ENCODE data around the gene IFNAR2.

- TF ChIP-seq POLR2A (IDR thresholded peaks at IDR 0.05; ENCODE audit: low read length), result no peak
- no peak for TF ChIP-seq GATA1 (IDR thresholded peaks at IDR 0.05; ENCODE audit: low read depth, low read length)
These were observed 31.9 kb downstream of the IFNAR2 start for GRCh38 chr21:33261635-33262034.
